Subcutaneous adipose tissue (tissue), 4 donors: ENCODE data around the gene FYN. TPM values are rescaled to one million over a fixed set of nuclear protein-coding genes. Genes with fewer than 3 reads are reported as not detected.

Experiments used
- CTCF ChIP-seq: fragments of 450-650 bp; IDR thresholded peaks from one replicate; pipeline ENCODE4 v1.5.1; 2016; ENCODE audit warnings: low read depth, mild to moderate bottlenecking, control low read depth, antibody characterized with exemption, moderate library complexity
- total RNA-seq, 4 donors: library from RNA; depleted of rRNA; stranded (reverse); fragments of >200 nt; gene quantifications; one replicate each; pipeline ENCODE4 v1.1.0, GENCODE V29; 2016

The FYN gene
- total RNA-seq, 4 donors from 2014 or later, result 185 to 279 (median 252) TPM

- TF ChIP-seq CTCF, result no peak
These were observed 141.6 kb downstream of the FYN start for GRCh38 chr6:111731456-111732195.

GRCh38 chr6:111730864-111731263 is 142.4 kb downstream of the FYN start:
- TF ChIP-seq CTCF, result no peak

- no peak for TF ChIP-seq CTCF
These were observed 145.4 kb downstream of the FYN start for GRCh38 chr6:111727802-111728201.

- no peak for TF ChIP-seq CTCF
These were observed 146.2 kb downstream of the FYN start for GRCh38 chr6:111727041-111727440.

- TF ChIP-seq CTCF, result no peak
These were observed 147.7 kb downstream of the FYN start for GRCh38 chr6:111725446-111726112.

GRCh38 chr6:111724505-111724904 is 148.7 kb downstream of the FYN start:
- TF ChIP-seq CTCF, result no peak

- no peak for TF ChIP-seq CTCF
These were observed 149.2 kb downstream of the FYN start for GRCh38 chr6:111724039-111724438.
